GM21529 (cell line): Measurements from ENCODE around the gene XCR1.
"Not testable (repeated sequence)": the region's sequence is repeated elsewhere in the genome, so short reads cannot be mapped to it uniquely, and the experiment has no call there.

ENCODE experiments used
- ATAC-seq: cut with Tn5 transposase; IDR thresholded peaks from one replicate; pipeline ENCODE4 v1.9.1; 2021; ENCODE audit not compliant: unreplicated experiment

Gene XCR1, protein sequence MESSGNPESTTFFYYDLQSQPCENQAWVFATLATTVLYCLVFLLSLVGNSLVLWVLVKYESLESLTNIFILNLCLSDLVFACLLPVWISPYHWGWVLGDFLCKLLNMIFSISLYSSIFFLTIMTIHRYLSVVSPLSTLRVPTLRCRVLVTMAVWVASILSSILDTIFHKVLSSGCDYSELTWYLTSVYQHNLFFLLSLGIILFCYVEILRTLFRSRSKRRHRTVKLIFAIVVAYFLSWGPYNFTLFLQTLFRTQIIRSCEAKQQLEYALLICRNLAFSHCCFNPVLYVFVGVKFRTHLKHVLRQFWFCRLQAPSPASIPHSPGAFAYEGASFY

DNA sequence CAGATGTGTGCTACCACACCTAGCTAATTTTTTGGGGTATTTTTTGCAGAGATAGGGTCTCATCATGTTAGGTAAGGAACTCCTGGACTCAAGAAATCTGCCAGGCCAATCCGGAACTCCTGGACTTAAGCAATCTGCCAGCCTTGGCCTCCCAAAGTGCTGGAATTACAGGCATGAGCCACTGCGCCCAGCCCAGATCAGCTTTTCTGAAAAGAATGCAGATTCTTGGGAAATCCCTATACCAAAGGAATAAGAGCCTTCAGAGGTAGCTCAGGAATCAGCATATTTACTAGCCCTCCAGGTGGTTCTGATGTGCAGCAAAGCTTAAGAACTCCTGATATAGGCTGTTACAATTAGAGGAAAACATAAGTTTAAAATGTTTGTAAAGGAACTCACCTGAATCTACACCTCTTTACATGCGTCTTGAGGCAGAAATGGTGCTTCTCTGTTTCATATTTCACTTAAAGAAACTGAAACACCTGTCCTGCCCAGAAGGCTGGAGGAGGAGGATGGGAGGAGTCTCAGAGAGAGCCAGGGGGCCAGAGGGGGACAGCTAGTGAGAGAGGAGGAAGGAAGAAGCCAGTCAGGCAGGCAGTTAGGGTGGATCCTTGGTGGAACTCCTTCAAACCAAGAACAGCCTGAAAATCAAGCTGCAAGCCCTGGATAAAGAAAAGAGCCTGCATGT is at the start of gene XCR1:
Gene XCR1 (minus strand): TSS at position 463 of the 685 bp plus-strand sequence. CDS start 5,536 bp downstream, outside the sequence.
- no peak for ATAC-seq

DNA sequence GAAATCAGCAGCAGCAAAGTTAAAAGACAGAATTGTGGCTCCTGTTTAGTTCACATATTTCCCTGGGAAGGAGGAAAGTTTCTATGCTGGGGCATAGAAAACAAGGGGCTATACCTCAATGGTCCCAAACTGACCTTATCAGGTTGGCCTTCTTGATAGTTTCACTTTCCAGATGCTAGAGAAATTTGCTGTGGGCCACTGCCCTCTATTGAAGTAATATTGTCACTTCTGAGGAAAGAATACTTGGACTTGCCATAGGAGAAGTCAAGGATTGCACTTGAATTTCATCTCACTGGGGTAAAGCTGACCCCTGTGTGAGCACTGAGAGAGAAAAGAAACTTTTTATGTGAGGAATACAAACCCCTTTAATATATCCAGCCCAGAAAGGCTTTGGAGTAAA is 49.3 kb upstream of the XCR1 start:
- ATAC-seq = no peak

DNA sequence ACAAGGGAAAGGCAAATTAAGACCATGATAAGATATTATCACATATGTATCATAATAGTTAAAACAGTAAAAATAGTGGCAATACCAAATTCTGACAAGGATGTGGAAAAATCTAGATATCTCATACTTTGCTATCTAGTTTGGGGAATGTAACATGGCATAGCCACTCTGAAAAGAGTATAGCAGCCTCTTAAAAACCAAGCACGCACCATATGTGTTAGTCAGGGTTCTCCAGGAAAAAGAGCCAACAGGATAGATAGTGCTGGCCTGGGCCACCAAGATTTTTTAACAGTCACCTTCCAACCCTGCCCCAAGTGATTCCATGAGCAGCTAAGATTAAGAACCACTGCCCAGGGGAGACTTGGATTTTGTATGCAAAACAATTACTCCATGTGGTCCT is 48.5 kb upstream of the XCR1 start:
- ATAC-seq = no peak

DNA sequence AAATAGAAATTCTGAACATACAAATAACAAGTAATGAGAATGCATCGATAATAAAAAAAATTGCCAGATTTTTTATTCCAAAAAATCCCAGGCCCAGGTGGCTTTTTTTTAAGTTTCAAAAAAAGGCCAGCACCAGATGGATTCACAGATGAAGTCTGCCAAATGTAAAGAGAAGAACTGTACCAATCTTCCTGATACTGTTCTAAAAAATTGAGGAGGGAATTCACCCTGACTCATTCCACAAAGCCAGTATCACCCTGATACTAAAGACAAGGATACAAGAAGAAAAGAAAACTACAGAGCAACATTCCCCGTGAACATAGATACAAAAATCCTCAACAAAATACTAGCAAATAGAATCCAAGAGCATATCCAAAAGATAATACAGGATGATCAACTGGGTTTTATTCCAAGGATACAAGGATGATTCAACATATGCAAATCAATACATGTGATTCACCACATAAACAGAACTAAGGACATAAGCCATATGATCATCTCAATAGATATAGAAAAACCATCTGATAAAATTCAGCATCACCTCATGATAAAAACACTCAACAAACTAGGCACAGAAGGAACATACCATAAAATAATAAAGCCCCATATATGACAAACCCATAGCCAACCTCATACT is 44.1 kb upstream of the XCR1 start:
- ATAC-seq = no peak

DNA sequence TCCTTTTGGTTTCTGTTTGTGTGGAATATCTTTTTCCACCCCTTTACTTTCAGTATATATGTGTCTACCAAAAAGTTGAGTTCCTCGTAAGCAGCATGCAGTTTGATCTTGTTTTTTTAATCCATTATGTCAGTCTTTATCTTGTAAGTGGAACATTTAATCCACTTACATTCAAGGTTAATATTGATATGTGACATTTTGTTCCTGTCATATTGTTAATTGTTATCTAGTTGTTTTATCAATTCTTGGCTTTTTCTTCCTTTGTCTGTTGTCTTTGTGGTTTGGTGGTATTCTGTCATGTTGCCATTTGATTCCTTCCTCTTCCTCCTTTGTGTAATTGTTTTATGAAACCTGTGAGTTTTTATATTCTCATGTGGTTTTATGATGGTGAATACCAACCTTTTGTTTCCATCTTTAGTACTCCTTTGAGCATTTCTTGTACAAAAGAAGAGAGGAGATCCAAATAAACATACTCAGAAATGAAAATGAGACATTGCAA is 43.4 kb upstream of the XCR1 start:
- ATAC-seq = no peak

DNA sequence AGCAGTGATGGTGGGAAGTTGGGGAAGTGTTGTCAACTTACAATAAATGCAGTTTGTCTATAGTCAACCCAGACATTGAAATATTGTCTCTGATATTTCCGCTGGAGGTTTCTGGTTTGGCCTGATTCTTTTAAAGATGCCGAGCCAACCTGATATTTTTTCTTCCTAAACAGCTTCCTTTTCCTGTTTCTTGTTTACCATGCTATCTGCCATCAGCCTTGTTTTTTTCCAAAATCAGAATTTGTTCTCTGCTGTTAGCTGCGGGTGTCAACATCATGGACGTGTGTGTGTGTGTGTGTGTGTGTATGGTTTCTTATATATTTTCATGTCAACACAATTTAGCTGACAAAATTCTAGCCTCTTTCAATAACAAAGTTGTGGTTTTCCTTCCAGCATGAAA is 41.2 kb upstream of the XCR1 start:
- ATAC-seq = no peak

DNA sequence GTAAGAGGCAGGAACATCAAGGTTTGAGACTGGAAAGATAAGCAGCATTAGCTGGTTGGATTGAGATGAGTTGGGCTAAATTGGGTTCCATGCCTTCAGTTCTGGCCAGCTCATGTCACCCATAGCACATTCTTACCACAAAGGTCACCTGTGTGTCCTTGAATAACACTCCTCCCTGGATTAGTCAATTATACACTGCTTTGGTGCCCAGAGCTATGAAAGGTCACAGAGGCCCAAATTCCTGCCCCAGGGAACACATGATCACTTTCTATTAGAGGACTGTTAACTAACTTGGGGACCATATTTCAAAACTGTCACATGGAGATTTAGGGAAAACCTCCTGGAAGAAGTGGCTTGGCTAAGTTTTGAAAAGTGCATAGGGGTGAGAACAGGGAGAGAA is 40.1 kb upstream of the XCR1 start:
- no peak for ATAC-seq

DNA sequence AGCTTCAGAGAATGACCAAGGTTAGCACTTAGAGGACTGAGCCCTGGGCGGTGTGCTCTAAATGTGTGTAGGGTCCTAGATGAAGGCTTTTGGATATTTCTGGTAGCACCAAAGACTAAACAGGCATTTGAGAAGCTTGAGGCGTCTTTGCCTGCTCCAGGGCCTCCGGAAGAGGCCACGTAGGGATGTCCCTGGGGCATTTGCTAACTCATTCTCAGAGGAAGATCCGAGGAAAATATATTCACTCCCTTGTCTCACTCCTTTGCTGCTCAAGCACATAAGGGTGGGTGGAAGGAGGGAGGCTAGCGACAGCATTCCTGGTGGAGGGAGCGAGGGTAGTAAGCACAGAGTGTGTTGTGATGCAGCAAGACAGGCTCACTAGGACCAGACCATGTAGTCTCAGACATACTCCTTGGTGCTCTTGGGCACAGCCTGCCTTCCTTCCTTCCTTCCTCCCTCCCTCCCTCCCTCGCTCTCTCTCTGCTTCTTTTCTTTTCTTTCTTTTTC is 38.5 kb upstream of the XCR1 start:
- no peak for ATAC-seq

DNA sequence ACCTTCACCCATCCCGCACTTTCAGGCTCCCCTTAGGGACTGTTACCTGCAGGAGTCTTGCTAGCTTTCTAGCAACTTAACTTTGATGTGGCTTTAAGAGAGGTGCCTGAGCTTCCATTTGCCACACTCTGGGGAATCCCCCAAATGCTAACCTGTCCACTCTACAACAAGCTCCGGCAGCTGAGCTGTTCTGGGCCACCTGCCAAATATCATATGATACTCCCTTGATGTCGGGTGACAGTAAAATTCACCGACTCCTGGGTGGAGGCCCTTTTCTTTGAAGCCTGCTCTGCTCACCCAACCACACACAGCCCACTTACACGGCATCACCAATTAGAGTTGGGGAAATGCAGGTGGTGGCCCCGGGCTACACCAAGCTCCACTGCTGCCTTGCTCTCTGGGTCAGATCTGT is 38.0 kb upstream of the XCR1 start:
- peak; percentile 77 for ATAC-seq

DNA sequence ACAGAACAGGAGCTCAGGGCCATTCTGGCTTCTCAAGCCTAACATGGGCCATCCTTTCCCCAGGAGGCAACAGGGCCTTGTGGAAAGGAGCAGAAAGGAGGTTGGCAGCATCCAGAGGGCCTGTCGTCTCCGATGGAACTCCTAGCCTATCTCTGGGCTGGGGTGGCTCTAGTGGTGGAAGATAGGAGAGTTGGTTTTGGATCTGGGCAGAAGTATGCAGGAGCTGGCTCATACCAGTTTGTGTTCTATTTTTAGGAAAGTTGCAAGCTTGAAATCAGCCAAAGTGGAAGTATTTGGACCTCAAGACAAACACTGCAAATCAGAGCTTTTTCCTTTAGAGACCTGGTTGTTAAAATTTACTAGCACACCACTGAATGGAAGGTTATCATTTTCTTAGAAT is 35.4 kb upstream of the XCR1 start:
- ATAC-seq = no peak

DNA sequence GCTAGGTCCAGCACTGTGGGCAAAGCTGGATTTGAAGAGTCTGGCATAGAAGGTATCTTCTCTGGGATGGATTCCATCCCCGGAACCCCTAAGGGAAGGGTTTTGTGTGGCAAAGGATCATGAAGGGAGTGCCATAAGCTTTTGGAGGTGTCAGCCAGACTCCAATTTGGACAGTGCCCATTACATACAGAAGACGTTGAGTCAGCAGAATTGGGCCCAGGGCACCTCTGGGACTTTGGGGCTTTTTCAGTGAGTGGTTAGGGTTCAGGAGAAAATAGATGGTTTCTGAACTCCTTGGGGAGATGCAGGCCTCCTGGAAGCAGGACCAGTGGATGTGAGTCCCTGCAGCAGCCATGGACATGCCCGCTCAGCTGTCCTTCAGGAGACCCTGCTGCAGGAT is 34.6 kb upstream of the XCR1 start:
- no peak for ATAC-seq

DNA sequence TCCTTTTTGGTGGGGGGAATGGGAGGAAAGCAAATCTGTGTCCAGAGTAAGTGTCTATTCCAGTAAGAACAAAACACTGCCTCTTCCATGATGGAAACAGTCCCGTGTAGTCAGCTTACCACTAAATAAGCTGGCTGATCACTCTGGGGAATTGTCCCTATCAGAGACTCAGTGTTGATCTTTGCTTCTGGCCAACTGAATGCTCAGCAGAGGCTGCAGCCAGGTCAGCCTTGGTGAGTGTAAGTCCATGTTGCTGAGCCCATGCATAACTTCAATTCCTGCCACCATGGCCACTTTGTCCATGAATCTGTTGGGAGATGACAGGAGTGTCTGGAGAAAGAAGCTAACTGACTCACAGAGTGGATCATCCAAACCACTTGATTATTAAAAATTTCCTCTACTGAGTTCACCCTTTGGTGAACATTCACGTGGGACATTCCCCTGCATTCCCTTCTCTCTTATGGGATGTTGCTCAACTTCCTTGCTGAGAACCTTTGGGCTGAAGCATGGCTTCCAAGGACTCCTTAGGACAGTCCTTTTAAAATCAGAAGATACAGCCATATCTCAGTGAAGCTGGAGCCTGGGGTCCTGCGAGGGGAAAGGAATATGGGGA is 33.9 kb upstream of the XCR1 start:
- ATAC-seq = no peak

DNA sequence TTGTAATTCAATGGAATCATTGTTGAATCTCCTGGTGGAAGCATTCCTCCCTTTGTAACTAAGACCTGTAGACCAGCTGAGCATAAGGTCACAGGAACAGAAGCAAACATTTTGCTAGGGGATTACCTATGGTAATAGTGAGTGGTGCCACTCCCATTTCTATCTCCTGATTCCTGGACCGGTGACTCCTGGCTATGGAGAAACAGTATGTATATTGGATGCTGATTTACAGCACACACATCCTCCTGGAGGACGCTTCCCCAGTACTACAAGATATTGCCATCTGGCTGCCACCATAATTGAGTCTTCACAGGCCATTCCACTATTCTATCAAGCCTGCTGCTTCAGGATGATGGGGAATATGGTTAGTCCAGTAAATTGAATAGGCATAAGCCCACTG is 33.3 kb upstream of the XCR1 start:
- ATAC-seq = no peak

DNA sequence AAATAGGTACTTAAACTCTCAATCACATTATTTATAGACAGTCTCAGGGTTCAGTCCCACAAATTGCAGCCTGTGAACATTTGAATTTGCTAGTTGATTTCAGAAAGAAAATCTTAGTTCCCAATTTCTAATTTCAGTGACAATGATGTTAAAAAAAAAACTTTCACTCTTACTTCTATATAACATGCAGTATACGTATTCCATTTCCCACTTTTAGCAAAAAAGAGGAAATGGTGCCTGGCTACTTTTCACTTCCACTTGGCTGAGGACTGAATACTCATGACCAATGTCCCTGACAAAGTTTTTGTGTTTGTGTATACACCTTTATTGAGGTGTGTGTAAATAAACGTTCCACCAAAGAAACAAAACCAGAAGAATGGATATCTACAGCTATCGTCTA is 32.1 kb upstream of the XCR1 start:
- ATAC-seq = peak; percentile 64

DNA sequence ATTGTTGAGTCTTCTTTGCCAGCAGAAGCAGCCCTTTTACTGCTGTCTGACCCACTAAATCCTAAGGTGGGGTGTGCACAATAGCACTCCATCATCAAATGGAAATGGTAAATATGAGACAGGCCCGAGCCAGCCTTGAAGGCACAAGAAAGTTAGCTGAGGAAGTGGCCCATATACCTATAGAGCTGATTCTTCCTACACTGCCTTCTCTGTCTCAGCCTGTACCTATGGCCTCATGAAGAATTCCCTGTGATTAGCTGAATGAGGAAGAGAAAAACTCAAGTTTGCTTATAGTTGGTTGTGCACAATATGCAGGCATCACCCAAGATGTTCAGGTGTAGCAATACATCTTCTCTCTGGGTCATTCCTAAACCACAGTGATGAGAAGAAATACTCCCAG is 31.7 kb upstream of the XCR1 start:
- peak; percentile 10 for ATAC-seq

DNA sequence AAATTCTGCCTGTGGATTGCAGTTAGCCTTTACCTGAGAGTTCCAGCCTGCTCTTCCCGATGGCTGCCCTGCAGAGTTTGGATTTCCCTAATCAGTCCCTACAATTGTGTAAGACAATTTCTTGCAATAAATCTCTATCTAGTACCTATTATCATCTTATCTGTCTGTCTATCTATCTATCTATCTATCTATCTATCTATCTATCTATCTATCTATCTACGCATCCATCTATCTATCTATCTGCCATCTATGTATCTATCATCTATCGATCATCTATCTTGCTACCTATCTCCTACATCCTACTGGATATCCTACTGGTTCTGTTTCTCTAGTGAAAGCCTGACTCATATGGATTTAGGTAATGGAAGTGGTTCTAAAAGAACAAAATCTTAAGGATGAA is 30.4 kb upstream of the XCR1 start:
- no peak for ATAC-seq

DNA sequence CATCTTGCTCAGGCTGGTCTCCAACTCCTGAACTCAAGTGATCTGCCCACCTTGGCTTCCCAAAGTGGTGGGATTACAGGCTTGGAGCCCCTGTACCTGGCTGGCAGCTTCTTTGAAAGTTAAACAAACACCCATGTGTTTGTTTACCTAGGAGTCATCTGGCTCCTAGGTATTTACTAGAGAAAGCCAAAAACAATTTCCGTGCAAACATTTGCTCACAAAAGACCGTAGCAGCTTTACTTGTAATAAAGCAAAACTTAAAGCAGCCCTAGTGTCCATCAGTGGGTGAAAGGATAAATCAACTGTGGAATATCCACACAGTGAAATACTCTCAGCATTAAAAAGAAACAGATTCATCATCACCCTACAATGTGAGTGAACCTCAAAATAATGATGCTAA is 29.4 kb upstream of the XCR1 start:
- no peak for ATAC-seq

DNA sequence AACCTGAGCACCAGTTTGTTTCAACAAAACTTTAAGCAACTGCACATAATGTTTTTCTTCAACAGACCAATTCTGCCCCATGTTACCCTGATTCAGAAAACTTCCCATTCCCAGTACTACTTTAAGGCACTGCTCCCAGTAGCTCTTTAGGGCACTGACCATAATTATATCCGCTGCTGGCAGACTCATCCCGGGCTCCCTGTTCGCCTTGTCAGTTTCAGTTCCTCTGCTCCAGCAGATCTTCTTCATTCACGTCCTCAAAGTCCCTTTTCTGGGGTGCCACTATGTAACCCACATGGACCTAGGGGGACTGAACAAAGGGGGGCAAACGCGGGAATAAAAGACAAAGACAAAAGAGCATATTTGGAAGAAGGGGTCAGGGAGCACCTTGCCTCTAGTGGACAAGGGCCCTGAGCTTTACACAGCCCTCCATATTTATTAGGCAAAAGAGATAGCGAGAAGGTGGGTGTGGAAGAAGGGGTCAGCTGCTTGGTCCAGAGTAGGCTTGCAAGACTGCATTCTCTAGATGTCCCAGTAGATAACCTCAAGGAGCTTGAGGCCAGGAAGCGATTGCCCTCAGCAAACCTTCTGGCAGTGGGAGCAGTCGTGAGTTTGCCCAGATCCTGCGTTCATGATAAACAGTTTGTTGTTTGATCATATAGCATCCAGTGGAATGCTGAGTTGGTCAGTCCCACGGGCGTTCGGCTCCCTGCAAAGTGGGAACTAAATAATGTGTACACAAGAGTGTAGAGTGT is 26.7 kb upstream of the XCR1 start:
- not testable (repeated sequence) for ATAC-seq

DNA sequence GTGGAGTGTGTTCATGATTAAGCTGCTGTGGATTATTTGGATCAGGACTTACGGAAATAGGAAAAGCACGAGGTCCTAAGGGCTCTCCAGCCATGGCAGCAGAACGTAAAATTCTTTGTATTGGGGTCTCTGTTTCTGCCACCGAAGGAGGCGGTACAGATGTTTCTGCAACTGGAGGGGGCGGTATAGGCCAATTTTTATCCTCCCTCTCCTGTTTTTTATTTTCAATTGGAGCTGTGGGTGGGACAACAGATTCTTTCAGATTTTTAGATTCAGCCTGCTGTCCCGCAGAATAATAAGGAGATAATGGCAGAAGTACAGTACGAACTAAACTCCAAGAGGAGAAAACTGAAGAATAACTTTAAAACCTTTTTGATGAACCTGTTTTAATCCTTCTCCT is 26.0 kb upstream of the XCR1 start:
- ATAC-seq = not testable (repeated sequence)

DNA sequence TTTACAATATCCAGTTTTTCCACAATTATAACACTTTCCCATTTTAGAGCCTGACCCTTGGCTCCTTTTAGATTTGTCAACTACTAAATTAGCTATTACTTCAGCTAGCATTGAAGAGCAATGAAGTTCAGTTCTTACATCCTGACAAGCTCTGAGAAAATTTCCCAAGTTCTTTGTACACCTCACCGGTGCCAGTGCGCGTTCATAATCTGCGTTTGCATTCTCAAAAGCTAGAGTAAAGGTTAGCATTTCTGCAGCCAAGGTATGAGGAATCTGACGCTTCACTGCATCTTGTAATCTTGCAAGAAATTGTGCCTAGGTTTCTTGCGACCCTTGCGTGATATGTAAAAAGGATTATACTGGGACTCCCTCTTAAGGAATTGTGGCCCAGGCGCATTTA is 25.2 kb upstream of the XCR1 start:
- ATAC-seq = no peak

DNA sequence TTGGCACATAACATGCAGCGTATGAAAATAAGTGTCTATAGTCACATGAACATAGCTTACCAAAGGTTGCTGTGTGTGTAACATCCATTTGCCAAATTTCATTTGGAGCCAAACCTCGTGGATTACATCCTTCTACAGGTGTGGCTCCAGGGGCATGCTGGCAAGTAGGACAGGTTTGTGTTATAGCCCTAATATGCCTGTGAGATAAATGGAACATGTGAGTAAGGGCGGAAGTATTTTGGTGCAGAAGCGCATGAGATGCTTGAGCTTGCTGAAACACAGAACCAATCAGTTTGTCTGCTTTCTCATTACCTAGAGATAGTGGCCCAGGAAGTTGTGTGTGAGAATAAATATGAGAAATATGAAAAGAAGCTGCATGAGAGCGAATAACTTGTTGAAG is 21.8 kb upstream of the XCR1 start:
- ATAC-seq = no peak
